Smooth muscle cell (in vitro differentiated cells): ENCODE data around the gene PROM1. TPM values are rescaled to one million over a fixed set of nuclear protein-coding genes. Genes with fewer than 3 reads are reported as not detected.

Source experiments
- DNase-seq: peaks from one replicate; lab custom pipeline; 2025; ENCODE audit not compliant: unreplicated experiment; lab: John Stamatoyannopoulos, UW
- H2AFZ ChIP-seq: fragments of 200-600 bp; sonication (generic); 2 replicates; pipeline ENCODE4 v1.6.0; 2016; ENCODE audit warnings: antibody characterized with exemption, low read depth, mild to moderate bottlenecking
- H3F3A ChIP-seq: fragments of 200-600 bp; sonication (generic); 2 replicates; pipeline ENCODE4 v1.6.0; 2017; ENCODE audit warnings: antibody characterized with exemption, low read depth
- H3K27ac ChIP-seq: fragments of 200-600 bp; sonication (generic); 2 replicates; pipeline ENCODE4 v1.5.1; 2016; ENCODE audit warnings: low read depth, mild to moderate bottlenecking
- H3K27me3 ChIP-seq: fragments of 200-600 bp; sonication (generic); 2 replicates; pipeline ENCODE4 v1.6.1; 2016; ENCODE audit warnings: low read depth, mild to moderate bottlenecking
- H3K36me3 ChIP-seq: fragments of 200-600 bp; sonication (generic); 2 replicates; pipeline ENCODE4 v1.5.1; 2016; ENCODE audit warnings: low read depth
- H3K4me1 ChIP-seq: fragments of 200-600 bp; sonication (generic); 2 replicates; pipeline ENCODE4 v1.5.1; 2016; ENCODE audit warnings: low read depth
- H3K4me2 ChIP-seq: fragments of 200-600 bp; sonication (generic); 2 replicates; pipeline ENCODE4 v1.6.0; 2016; ENCODE audit warnings: mild to moderate bottlenecking
- H3K4me3 ChIP-seq: fragments of 200-600 bp; sonication (generic); 2 replicates; pipeline ENCODE4 v1.5.1; 2016; ENCODE audit warnings: mild to moderate bottlenecking
- H3K79me2 ChIP-seq: fragments of 200-600 bp; sonication (generic); 2 replicates; pipeline ENCODE4 v1.6.0; 2016; ENCODE audit warnings: low read depth, mild to moderate bottlenecking
- H3K9ac ChIP-seq: fragments of 200-600 bp; sonication (generic); 2 replicates; pipeline ENCODE4 v1.6.0; 2016; ENCODE audit warnings: low read depth
- H3K9me3 ChIP-seq: fragments of 200-600 bp; sonication (generic); replicated peaks from 2 replicates; pipeline ENCODE4 v1.5.1; 2016; ENCODE audit warnings: low read depth
- H4K20me1 ChIP-seq: fragments of 200-600 bp; sonication (generic); 2 replicates; pipeline ENCODE4 v1.6.0; 2016; ENCODE audit warnings: low read depth
- CTCF ChIP-seq: fragments of 200-600 bp; sonication (generic); IDR thresholded peaks from 2 replicates; pipeline ENCODE4 v1.5.1; 2017; ENCODE audit warnings: borderline replicate concordance, mild to moderate bottlenecking, antibody characterized with exemption; ENCODE audit not compliant: insufficient read depth, poor library complexity, severe bottlenecking
- WGBS: methylation state at CpG from one replicate; pipeline ENCODE4 v1.1.7; 2016; ENCODE audit warnings: low lambda C conversion rate; 5-methylcytosine and 5-hydroxymethylcytosine counted together
- polyA plus RNA-seq: library from polyadenylated mRNA; unstranded; fragments of >200 nt; fragmentation: Nextera tagmentation; extraction: Ambion mirVana; gene quantifications from 2 replicates; pipeline ENCODE4 v1.2.1, GENCODE V29; 2016
- total RNA-seq: library from RNA; depleted of rRNA; stranded (reverse); fragments of >200 nt; gene quantifications from 2 replicates; pipeline ENCODE4 v1.2.3, GENCODE V29; 2014

Gene PROM1
- total and polyA plus RNA-seq, 2 experiments from 2014 or later = 0.56 to 1.7 TPM

GRCh38 chr4:16075975-16076757 is 7.7 kb downstream of the PROM1 start:
- Histone ChIP-seq H3K9me3 (no peaks in the 10 kb centered on the region), H3K79me2 (no peaks in the 10 kb centered on the region), H3K36me3 (no peaks in the 10 kb centered on the region), H2AFZ (no peak overlapping the region), H3K9ac (no peak overlapping the region), H3K4me1 (peaks cover 13% of the 10 kb centered on the region), H3F3A (peaks cover 15% of the 10 kb centered on the region), H3K4me3 (no peak overlapping the region), H3K27me3 (no peaks in the 10 kb centered on the region), H3K4me2 (no peak overlapping the region), H3K27ac (no peak overlapping the region), H4K20me1 (no peaks in the 10 kb centered on the region)
- WGBS = 78% methylated on average over 8 of the region's 8 CpGs
- no peak for DNase-seq
- no peak for TF ChIP-seq CTCF

GRCh38 chr4:16075061-16075460 is 8.8 kb downstream of the PROM1 start:
- Histone ChIP-seq H3F3A (peaks cover 15% of the 10 kb centered on the region), H3K27ac (no peak overlapping the region), H3K79me2 (no peaks in the 10 kb centered on the region), H2AFZ (no peak overlapping the region), H3K4me2 (no peak overlapping the region), H3K4me3 (no peak overlapping the region), H4K20me1 (no peaks in the 10 kb centered on the region), H3K36me3 (no peaks in the 10 kb centered on the region), H3K9me3 (no peaks in the 10 kb centered on the region), H3K9ac (no peak overlapping the region), H3K4me1 (peaks cover 13% of the 10 kb centered on the region), H3K27me3 (no peaks in the 10 kb centered on the region)
- WGBS = 46% methylated on average over 3 of the region's 3 CpGs
- DNase-seq = no peak
- no peak for TF ChIP-seq CTCF

GRCh38 chr4:16072168-16072567 is 11.7 kb downstream of the PROM1 start:
- Histone ChIP-seq H3K4me1 (no peaks in the 10 kb centered on the region), H3F3A (no peaks in the 10 kb centered on the region), H2AFZ (no peak overlapping the region), H3K4me3 (no peak overlapping the region), H3K9ac (no peak overlapping the region), H3K27me3 (no peaks in the 10 kb centered on the region), H3K36me3 (no peaks in the 10 kb centered on the region), H3K27ac (no peak overlapping the region), H3K9me3 (no peaks in the 10 kb centered on the region), H3K4me2 (no peak overlapping the region), H4K20me1 (no peaks in the 10 kb centered on the region), H3K79me2 (no peaks in the 10 kb centered on the region)
- TF ChIP-seq CTCF = no peak
- DNase-seq = no peak

- Histone ChIP-seq H3K79me2 (no peaks in the 10 kb centered on the region), H4K20me1 (no peaks in the 10 kb centered on the region), H3K9ac (no peak overlapping the region), H3K9me3 (no peaks in the 10 kb centered on the region), H2AFZ (no peak overlapping the region), H3F3A (no peaks in the 10 kb centered on the region), H3K4me2 (no peak overlapping the region), H3K4me1 (no peaks in the 10 kb centered on the region), H3K27me3 (no peaks in the 10 kb centered on the region), H3K36me3 (no peaks in the 10 kb centered on the region), H3K27ac (no peak overlapping the region), H3K4me3 (no peak overlapping the region)
- no peak for TF ChIP-seq CTCF
- 92% methylated on average over 3 of the region's 3 CpGs for WGBS
- no peak for DNase-seq
These were observed 13.6 kb downstream of the PROM1 start for GRCh38 chr4:16070203-16070602.
